Uterus (tissue), 4 donors: Measurements from ENCODE around the gene H6PD. TPM values are rescaled to one million over a fixed set of nuclear protein-coding genes. Genes with fewer than 3 reads are reported as not detected.

Experiments used
- DNase-seq, 2 donors: peaks; one replicate each; pipeline ENCODE4 v3.0.0-alpha.2; 2019 to 2020
- H3K27ac ChIP-seq, 2 donors: fragments of 200-600 bp; sonication (generic); 1 replicate in 1 of 2; 2 replicates in 1 of 2; pipeline ENCODE4 v1.5.1; 2016 to 2018
- H3K27me3 ChIP-seq, 2 donors: fragments of 200-600 bp; sonication (generic); one replicate each; pipeline ENCODE4 v1.5.1; 2018 to 2019; ENCODE audit warnings: control low read depth in 1 of 2
- H3K36me3 ChIP-seq, 2 donors: fragments of 200-600 bp; sonication (generic); one replicate each; pipeline ENCODE4 v1.5.1; 2019; ENCODE audit warnings: control low read depth in 1 of 2
- H3K4me1 ChIP-seq, 2 donors: fragments of 200-600 bp; sonication (generic); one replicate each; pipeline ENCODE4 v1.5.1; 2018 to 2019; ENCODE audit warnings: control low read depth in 1 of 2
- H3K4me3 ChIP-seq, 2 donors: fragments of 200-600 bp; sonication (generic); 1 replicate in 1 of 2; 2 replicates in 1 of 2; pipeline ENCODE4 v1.5.1; 2018 to 2019; ENCODE audit warnings: mild to moderate bottlenecking in 1 of 2
- H3K9me3 ChIP-seq, 2 donors: fragments of 200-600 bp; sonication (generic); one replicate each; pipeline ENCODE4 v1.5.1; 2019; ENCODE audit warnings: control low read depth in 1 of 2
- POLR2A ChIP-seq, 2 donors: fragments of 450-650 bp; IDR thresholded peaks; one replicate each; pipeline ENCODE4 v1.6.1; 2016; ENCODE audit warnings: antibody characterized with exemption in 2 of 2, mild to moderate bottlenecking in 1 of 2, moderate library complexity in 1 of 2
- intact Hi-C: fragments of 100-400 bp; cut with DNase I; formaldehyde crosslinking; loops from one replicate; pipeline ENCODE4 v1.15.1; 2023; ENCODE audit warnings: low total_unique reads
- total RNA-seq, 4 donors: library from RNA; depleted of rRNA in 3 of 4; stranded (reverse); fragments of >200 nt in 3 of 4; gene quantifications; one replicate each; pipeline versions ENCODE4 v1.1.0 to v1.2.4, GENCODE V29; 2014 to 2023
- TF ChIP-seq, protein P1 (sequence below), 4 experiments: fragments of 200-600 bp in 2 of 4; fragments of 450-650 bp in 2 of 4; sonication (generic) in 2 of 4; IDR thresholded peaks; one replicate each; pipeline ENCODE4 v1.5.1; 2016 to 2019; ENCODE audit warnings: antibody characterized with exemption in 4 of 4, mild to moderate bottlenecking in 2 of 4, moderate library complexity in 1 of 4
- donor health status: DM: yes; HTN: yes; CAD: no.

The H6PD gene
- total RNA-seq, 4 donors from 2014 or later: 28.4 to 107 (median 49.7) TPM

DNA sequence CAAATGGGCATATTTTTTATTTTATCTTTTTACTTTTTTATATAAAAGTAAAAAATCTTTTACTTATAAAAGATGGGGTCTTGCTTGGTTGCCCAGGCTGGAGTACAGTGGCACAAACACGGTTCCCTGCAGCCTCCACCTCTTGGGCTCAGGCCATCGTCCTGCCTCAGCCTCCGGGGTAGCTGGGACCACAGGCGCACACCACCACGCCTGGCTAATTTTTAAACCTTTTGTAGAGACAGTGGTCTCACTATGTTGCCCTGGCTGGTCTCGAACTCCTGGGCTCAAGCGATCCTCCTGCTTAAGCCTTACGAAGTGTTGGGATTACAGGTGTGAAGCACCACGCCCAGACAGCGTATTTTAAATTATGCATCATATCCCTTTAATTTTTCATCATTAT lies 986 bp downstream of the H6PD start:
- H3K9me3 ChIP-seq: no peaks in the 10 kb centered on the region
- no peaks in the 10 kb centered on the region for H3K27me3 ChIP-seq
- intact Hi-C loops: no loop called here
- H3K4me3 ChIP-seq: peak overlapping the region; percentile 57 to 80
- H3K4me1 ChIP-seq: peaks cover 10 to 17% of the 10 kb centered on the region in 2 donors
- no peak for DNase-seq
- TF ChIP-seq, protein P1, sequence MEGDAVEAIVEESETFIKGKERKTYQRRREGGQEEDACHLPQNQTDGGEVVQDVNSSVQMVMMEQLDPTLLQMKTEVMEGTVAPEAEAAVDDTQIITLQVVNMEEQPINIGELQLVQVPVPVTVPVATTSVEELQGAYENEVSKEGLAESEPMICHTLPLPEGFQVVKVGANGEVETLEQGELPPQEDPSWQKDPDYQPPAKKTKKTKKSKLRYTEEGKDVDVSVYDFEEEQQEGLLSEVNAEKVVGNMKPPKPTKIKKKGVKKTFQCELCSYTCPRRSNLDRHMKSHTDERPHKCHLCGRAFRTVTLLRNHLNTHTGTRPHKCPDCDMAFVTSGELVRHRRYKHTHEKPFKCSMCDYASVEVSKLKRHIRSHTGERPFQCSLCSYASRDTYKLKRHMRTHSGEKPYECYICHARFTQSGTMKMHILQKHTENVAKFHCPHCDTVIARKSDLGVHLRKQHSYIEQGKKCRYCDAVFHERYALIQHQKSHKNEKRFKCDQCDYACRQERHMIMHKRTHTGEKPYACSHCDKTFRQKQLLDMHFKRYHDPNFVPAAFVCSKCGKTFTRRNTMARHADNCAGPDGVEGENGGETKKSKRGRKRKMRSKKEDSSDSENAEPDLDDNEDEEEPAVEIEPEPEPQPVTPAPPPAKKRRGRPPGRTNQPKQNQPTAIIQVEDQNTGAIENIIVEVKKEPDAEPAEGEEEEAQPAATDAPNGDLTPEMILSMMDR (IDR thresholded peaks at IDR 0.05): no peak
- TF ChIP-seq POLR2A (IDR thresholded peaks at IDR 0.05): no peak
- H3K36me3 ChIP-seq: no peaks in the 10 kb centered on the region
- H3K27ac ChIP-seq: peak overlapping the region; percentile 96

DNA sequence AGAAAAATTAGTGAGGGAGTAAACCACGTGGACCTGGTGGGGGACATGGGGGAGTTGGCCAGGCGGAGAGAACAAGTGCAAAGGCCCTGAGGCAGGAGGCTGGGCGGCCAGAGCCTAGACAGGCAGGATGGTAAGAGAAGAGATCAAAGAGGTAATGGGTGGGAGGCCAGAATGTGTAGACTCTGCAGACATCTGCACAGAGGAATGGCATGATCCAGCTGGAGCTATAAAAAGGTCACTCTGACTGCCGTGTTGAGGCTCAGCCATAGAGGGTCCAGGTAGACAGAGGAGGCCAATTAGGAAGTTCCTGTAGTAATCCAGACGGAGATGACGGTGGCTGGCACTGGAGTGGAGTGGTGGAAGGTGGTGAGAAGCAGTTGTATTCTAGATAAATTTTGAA lies 3.6 kb downstream of the H6PD start:
- Histone ChIP-seq H3K4me3 (no peak overlapping the region), H3K9me3 (no peaks in the 10 kb centered on the region), H3K36me3 (no peaks in the 10 kb centered on the region), H3K27ac (peak overlapping the region; percentile 83 to 90), H3K27me3 (no peaks in the 10 kb centered on the region), H3K4me1 (peaks cover 10 to 17% of the 10 kb centered on the region in 2 donors)
- no peak for TF ChIP-seq POLR2A (IDR thresholded peaks at IDR 0.05)
- TF ChIP-seq, protein P1 (IDR thresholded peaks at IDR 0.05): no peak
- DNase-seq: no peak
- intact Hi-C loops: no loop called here

DNA sequence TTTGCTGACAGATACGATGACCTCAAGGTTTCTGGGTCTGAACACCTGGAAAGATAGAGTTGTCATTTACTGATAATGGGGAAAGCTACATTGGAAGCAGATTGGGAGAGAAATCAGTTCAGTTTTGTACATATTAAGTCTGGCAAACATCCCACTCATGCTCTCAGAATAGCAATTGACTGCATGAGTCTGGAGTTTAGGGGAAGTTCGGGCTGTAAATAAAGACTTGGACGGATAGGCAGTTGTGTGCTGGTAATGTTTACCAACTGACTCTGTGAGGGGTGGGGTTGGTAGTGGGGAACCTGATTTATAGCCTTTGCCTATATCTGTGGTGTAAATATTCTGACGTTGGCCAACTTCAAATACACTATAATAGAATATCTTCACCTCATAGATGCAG lies 4.0 kb downstream of the H6PD start:
- Histone ChIP-seq H3K36me3 (no peaks in the 10 kb centered on the region), H3K9me3 (no peaks in the 10 kb centered on the region), H3K4me3 (no peak overlapping the region), H3K4me1 (peaks cover 10 to 17% of the 10 kb centered on the region in 2 donors), H3K27ac (peak overlapping the region; percentile 83 to 90), H3K27me3 (no peaks in the 10 kb centered on the region)
- no peak for TF ChIP-seq POLR2A (IDR thresholded peaks at IDR 0.05)
- TF ChIP-seq, protein P1 (IDR thresholded peaks at IDR 0.05): no peak
- intact Hi-C loops: no loop called here
- DNase-seq: no peak

DNA sequence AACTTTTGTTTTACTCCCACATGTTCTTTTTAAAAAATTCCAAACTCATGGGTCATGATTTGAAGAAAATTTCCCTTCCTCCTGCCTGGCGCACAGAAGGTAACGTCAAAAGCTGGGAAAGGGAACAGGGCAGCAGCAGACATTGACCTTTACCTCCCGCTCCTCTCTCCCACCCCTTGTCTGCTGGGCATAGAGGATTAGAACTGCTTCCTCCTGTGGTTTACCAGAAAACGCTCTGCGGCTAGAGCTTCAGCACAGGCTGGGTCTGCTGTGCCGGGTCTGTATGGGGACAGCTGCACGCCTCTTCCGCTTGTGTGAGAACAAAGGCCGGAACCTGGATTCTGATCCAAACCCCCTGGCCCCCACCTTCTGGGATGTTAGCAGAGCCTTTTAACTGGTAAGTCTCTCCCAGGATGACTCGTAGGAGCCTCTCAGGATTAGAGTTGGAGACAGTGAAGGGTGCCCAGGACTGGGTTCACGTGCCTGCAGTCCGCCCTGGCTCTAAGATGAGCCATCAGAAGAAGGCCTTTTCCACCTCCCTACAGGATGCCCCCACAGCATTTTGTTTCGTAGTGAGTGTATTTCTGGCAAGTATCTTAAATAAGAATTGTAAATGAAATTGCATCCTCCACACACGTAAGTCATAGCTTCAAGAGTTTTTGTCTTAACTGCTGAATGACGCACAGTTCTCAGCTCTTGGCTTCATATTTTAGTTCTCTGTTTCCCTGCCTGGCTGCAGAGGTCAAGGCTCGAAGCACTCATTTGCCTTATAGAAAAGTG lies 5.2 kb downstream of the H6PD start:
- no peaks in the 10 kb centered on the region for H3K9me3 ChIP-seq
- H3K4me1 ChIP-seq: peaks cover 10 to 17% of the 10 kb centered on the region in 2 donors
- TF ChIP-seq, protein P1 (IDR thresholded peaks at IDR 0.05): no peak
- TF ChIP-seq POLR2A (IDR thresholded peaks at IDR 0.05): no peak
- H3K36me3 ChIP-seq: no peaks in the 10 kb centered on the region
- peak overlapping the region; percentile 83 to 90 for H3K27ac ChIP-seq
- DNase-seq: peak; percentile 66 to 79
- H3K27me3 ChIP-seq: no peaks in the 10 kb centered on the region
- H3K4me3 ChIP-seq: peak overlapping the region; percentile 8
- intact Hi-C loops: no loop called here
